T-helper 17 cell (primary cell): ENCODE results near the gene PTH1R. TPM values are rescaled to one million over a fixed set of nuclear protein-coding genes. Genes with fewer than 3 reads are reported as not detected.

Experiments
- ATAC-seq: fragments of 150-1000 bp; cut with Tn5 transposase; 2 replicates; pipeline ENCODE4 v1.10.0; 2021; ENCODE audit warnings: mild to moderate bottlenecking, moderate library complexity
- DNase-seq, 3 donors: peaks; one replicate each; pipeline versions ENCODE4 v3.0.0 to v3.0.0-alpha.2; 2020 to 2021
- H3K9me3 ChIP-seq: one replicate; pipeline ENCODE4 v1.7.0; 2013; ENCODE audit warnings: low read length, mild to moderate bottlenecking; ENCODE audit not compliant: control insufficient read depth, poor library complexity, severe bottlenecking
- H3K27ac Mint-ChIP-seq: one replicate; pipeline ENCODE4 v1.8.0; 2022; ENCODE audit warnings: mild to moderate bottlenecking, moderate library complexity, mixed read lengths
- H3K27me3 Mint-ChIP-seq: one replicate; pipeline ENCODE4 v1.8.0; 2022; ENCODE audit warnings: mixed read lengths
- H3K36me3 Mint-ChIP-seq: one replicate; pipeline ENCODE4 v1.8.0; 2022; ENCODE audit warnings: low read depth, mixed read lengths
- H3K4me1 Mint-ChIP-seq: one replicate; pipeline ENCODE4 v1.8.0; 2022; ENCODE audit warnings: mild to moderate bottlenecking, mixed read lengths
- H3K4me3 Mint-ChIP-seq: one replicate; pipeline ENCODE4 v1.8.0; 2022; ENCODE audit warnings: mild to moderate bottlenecking, moderate library complexity, mixed read lengths
- total RNA-seq, 4 donors: library from RNA in 2 of 4; stranded (reverse) in 2 of 4; gene quantifications; one replicate each; pipeline ENCODE4 v1.2.3 and lab custom pipeline; 2022 to 2026

The PTH1R gene
- total RNA-seq (not detected), total RNA-seq (lab: John Stamatoyannopoulos, UW) (0 reads per million in 2 donors)

DNA sequence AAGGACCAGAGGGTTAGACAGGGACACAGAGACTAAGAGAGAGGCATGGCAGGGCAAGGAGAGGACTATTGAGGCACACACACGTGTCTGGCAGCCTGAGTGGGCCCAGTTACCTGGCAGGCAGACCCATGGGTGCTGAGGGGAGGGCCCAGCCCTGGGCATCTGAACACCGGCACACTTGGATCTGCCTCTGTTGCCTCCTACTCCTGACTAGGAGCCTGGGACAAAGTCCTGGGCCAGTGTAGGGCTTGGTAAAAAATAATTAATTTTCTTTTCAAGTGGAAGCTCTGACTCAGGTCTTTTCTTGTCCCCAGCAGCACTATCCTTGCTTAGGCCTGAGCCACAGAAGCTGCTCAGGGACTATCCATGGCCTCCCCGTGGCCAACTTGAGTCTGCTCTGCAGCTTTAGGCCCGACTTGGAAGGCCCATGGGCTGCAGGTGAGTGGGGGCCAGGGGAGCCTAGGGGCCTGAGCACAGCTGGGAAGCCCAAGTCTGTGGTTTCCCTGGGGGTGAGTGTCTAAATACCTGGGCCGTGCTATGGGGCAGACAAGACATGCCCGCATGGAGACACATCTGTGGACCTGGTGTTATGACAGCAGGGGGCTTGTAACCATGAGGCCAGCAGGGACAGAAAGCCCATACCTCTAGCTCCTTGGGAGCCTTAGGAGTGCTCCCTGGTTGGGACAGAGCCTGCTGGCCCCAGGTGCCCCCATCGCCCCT, at the start of gene PTH1R:
TSS of gene PTH1R (plus strand) at position 316 of the 720 bp plus-strand sequence. CDS start 5,839 bp downstream, outside the sequence.
- DNase-seq (no peak), ATAC-seq (no peak)
- Mint-ChIP-seq H3K27ac (no peak within 1 kb of the TSS), H3K36me3 (peaks cover 6% of the 10 kb centered on the region), H3K4me3 (no peak within 1 kb of the TSS), H3K27me3 (peaks cover 40% of the 10 kb centered on the region), H3K4me1 (peaks cover 6% of the 10 kb centered on the region)
- H3K9me3 ChIP-seq: no peaks in the 10 kb centered on the region

- Mint-ChIP-seq H3K27me3 (peaks cover 8% of the 10 kb centered on the region), H3K27ac (no peak overlapping the region), H3K4me3 (no peak overlapping the region), H3K4me1 (peaks cover 2% of the 10 kb centered on the region), H3K36me3 (no peaks in the 10 kb centered on the region)
- DNase-seq (no peak), ATAC-seq (no peak)
- no peaks in the 10 kb centered on the region for H3K9me3 ChIP-seq
These were observed 47.8 kb upstream of the PTH1R start for GRCh38 chr3:46829699-46830208.

- no peaks in the 10 kb centered on the region for H3K9me3 ChIP-seq
- H3K4me3 Mint-ChIP-seq: no peak overlapping the region
- ATAC-seq (no peak), DNase-seq (no peak)
- H3K4me1 Mint-ChIP-seq: peaks cover 2% of the 10 kb centered on the region
- no peak overlapping the region for H3K27ac Mint-ChIP-seq
- peaks cover 12% of the 10 kb centered on the region for H3K27me3 Mint-ChIP-seq
- H3K36me3 Mint-ChIP-seq: no peaks in the 10 kb centered on the region
These were observed 46.7 kb upstream of the PTH1R start for GRCh38 chr3:46830801-46831200.

DNA sequence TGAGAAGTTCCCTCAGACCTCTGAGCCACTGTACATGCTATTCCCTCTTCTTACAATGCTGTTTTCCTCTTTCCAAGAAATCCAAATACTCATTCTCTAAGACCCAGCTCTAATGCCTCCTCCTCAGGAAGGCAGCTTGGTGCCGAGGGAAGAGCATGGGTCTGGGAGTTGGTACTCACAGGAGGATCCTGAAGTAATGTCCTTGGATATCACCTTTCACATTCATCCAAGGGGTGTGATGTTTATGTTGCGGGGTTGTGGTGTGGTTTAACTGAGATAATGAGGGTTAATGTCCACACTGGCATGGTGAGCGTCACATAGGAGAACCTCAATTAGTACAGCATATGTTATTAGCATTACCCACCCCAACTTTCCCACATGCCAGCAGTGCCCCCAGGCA, 46.2 kb upstream of the PTH1R start:
- Mint-ChIP-seq H3K4me1 (peaks cover 2% of the 10 kb centered on the region), H3K27ac (no peak overlapping the region), H3K36me3 (no peaks in the 10 kb centered on the region), H3K4me3 (no peak overlapping the region), H3K27me3 (peaks cover 12% of the 10 kb centered on the region)
- no peak for ATAC-seq
- no peaks in the 10 kb centered on the region for H3K9me3 ChIP-seq
- DNase-seq: no peak

- Mint-ChIP-seq H3K4me3 (no peak overlapping the region), H3K27me3 (peaks cover 7% of the 10 kb centered on the region)
These were observed 45.7 kb upstream of the PTH1R start for GRCh38 chr3:46831841-46832240.

DNA sequence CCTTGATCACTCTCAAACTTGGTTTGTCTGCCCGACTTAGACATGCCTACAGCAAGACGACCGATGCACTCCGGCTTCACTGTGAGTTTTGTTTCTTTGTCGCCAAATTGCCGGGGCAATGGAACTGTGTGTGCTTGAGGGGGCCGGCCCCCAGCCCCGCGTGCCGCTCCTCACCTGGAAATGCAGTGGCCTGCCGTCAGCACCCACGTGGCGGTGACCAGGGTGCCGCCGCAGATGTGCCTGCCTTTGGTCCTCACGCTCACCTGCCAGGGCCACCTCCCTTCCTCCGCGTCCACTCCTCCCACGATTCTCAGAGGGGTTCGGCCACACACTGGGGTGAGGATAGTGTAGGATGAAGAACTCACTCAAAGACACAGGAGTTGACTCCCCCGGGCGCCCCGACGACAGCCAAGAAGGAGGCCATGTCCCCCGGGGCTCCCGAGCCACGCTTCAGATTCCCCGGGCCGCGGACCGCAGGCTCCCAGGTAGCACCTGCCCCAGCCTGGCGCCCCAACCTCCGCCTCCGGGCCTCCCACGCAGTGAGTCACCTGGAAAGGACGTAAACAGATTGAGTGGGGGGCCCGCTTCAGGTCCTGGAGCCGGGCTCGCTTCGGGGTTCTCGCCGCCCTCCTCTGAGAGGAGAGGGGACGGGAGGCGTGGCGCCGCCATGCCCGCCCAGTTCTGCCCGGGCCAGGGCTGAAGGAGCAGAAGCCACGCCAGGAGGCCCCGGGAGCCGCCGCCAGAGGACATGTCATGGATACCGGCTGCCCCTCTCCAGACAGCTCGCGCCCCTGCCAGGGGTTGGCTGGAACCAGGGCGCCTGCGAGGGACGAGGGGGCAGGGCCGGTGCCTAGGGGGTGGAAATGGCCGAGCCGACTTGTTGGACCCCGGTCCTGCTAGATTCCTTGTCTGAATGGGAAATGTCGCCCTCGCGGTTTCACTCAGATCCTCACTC, 43.9 kb upstream of the PTH1R start:
- ATAC-seq (no peak), DNase-seq (no peak)
- Mint-ChIP-seq H3K27me3 (peaks cover 6% of the 10 kb centered on the region), H3K4me3 (no peak overlapping the region), H3K27ac (no peak overlapping the region), H3K4me1 (peaks cover 2% of the 10 kb centered on the region), H3K36me3 (no peaks in the 10 kb centered on the region)
- H3K9me3 ChIP-seq: peaks cover 3% of the 10 kb centered on the region

More at GRCh38 chr3:46831841-46832240, 45.7 kb upstream of the PTH1R start:
- DNase-seq (no peak), ATAC-seq (no peak)
- no peaks in the 10 kb centered on the region for H3K36me3 Mint-ChIP-seq
- no peaks in the 10 kb centered on the region for H3K9me3 ChIP-seq
- H3K27ac Mint-ChIP-seq: no peak overlapping the region
- peaks cover 2% of the 10 kb centered on the region for H3K4me1 Mint-ChIP-seq

- ATAC-seq (no peak), DNase-seq (no peak)
- H3K4me3 Mint-ChIP-seq: no peak overlapping the region
- H3K36me3 Mint-ChIP-seq: no peaks in the 10 kb centered on the region
- H3K9me3 ChIP-seq: peaks cover 3% of the 10 kb centered on the region
- H3K27me3 Mint-ChIP-seq: peaks cover 6% of the 10 kb centered on the region
- peaks cover 2% of the 10 kb centered on the region for H3K4me1 Mint-ChIP-seq
- H3K27ac Mint-ChIP-seq: peak overlapping the region; percentile 87
These were observed 42.5 kb upstream of the PTH1R start for GRCh38 chr3:46835054-46835453.

DNA sequence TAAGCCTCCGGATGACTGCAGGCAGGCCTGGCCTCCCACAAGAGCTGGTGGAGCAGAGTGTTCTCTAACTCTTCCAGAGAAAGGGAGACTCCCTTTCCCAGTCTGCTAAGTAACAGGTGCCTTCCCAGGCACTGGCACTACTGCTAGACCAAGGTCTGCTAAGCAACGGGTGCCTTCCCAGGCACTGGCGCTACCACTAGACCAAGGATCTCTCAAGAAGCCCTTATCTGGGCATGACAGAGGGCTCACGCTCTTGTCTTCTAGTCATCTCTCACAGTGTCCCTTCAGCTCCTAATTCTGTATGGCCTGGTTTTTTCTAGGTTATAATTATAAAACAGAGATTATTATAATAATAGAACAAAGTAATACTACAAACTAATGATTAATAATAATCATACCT, 42.0 kb upstream of the PTH1R start:
- H3K4me1 Mint-ChIP-seq: peaks cover 2% of the 10 kb centered on the region
- no peak overlapping the region for H3K4me3 Mint-ChIP-seq
- no peak for ATAC-seq
- no peak overlapping the region for H3K27ac Mint-ChIP-seq
- H3K27me3 Mint-ChIP-seq: peaks cover 6% of the 10 kb centered on the region
- H3K36me3 Mint-ChIP-seq: no peaks in the 10 kb centered on the region
- DNase-seq: no peak
- H3K9me3 ChIP-seq: peaks cover 3% of the 10 kb centered on the region

GRCh38 chr3:46838301-46838700, 39.2 kb upstream of the PTH1R start:
- Mint-ChIP-seq H3K27ac (no peak overlapping the region), H3K4me1 (no peaks in the 10 kb centered on the region)
- no peak for DNase-seq

DNA sequence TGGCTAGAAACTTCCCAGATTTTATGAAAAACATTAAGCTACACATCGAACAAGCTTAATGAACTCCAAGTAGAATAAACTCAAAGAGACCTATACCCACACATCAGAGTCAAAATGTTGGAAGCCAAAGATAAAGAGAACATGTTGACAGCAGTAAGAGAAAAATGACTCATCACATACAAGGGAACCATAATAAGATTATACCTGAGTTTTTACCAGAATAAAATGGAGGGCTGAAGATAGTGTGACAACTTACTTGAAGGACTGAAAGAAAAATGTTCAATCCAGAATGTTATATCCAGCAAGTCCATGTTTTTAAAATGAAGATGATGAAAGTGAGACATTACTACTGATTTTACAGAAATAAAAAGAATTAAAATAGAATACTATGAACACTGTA, 37.0 kb upstream of the PTH1R start:
- Mint-ChIP-seq H3K4me1 (no peaks in the 10 kb centered on the region), H3K27me3 (no peaks in the 10 kb centered on the region), H3K36me3 (no peaks in the 10 kb centered on the region), H3K27ac (no peak overlapping the region), H3K4me3 (no peak overlapping the region)
- DNase-seq: no peak
- peaks cover 3% of the 10 kb centered on the region for H3K9me3 ChIP-seq
- ATAC-seq: no peak

More at GRCh38 chr3:46838301-46838700, 39.2 kb upstream of the PTH1R start:
- no peak for ATAC-seq
- H3K4me3 Mint-ChIP-seq: no peak overlapping the region
- peaks cover 3% of the 10 kb centered on the region for H3K9me3 ChIP-seq
- peaks cover 6% of the 10 kb centered on the region for H3K27me3 Mint-ChIP-seq
- no peaks in the 10 kb centered on the region for H3K36me3 Mint-ChIP-seq

GRCh38 chr3:46843508-46843907, 34.0 kb upstream of the PTH1R start:
- peaks cover 8% of the 10 kb centered on the region for H3K4me1 Mint-ChIP-seq
- ATAC-seq: no peak
- DNase-seq: no peak
- no peaks in the 10 kb centered on the region for H3K27me3 Mint-ChIP-seq
- no peak overlapping the region for H3K27ac Mint-ChIP-seq
- no peak overlapping the region for H3K4me3 Mint-ChIP-seq
- H3K36me3 Mint-ChIP-seq: no peaks in the 10 kb centered on the region
- H3K9me3 ChIP-seq: no peaks in the 10 kb centered on the region

GRCh38 chr3:46844397-46844796, 33.1 kb upstream of the PTH1R start:
- H3K27ac Mint-ChIP-seq: peak overlapping the region; percentile 43
- no peaks in the 10 kb centered on the region for H3K36me3 Mint-ChIP-seq
- DNase-seq (no peak), ATAC-seq (no peak)
- no peaks in the 10 kb centered on the region for H3K27me3 Mint-ChIP-seq
- H3K4me1 Mint-ChIP-seq: peaks cover 8% of the 10 kb centered on the region
- peak overlapping the region; percentile 80 for H3K4me3 Mint-ChIP-seq
- H3K9me3 ChIP-seq: no peaks in the 10 kb centered on the region

DNA sequence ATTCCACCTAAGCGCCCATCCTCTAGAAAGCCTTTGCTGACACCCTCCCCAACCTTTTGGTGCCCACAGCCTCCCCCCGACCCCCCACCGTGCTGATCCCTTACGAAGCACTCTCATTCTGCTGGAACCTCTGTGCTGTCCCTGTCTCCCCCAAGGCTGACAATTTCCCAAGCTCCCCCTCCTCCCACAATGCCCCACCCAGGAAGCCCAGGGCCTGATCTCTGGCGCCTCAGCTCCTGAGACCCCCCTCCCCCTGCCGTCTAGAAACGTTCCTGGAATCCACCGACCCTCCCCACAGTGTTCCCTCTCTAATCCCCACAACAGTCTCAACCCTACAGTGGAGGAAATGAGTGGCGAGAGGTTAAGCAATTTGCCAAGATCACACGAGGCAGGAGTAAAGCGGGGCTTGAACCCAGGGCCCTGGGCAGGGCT, 32.6 kb upstream of the PTH1R start:
- Mint-ChIP-seq H3K27me3 (no peaks in the 10 kb centered on the region), H3K36me3 (no peaks in the 10 kb centered on the region), H3K4me3 (peak overlapping the region; percentile 80)

More for the DNA sequence above, 32.6 kb upstream of the PTH1R start:
- peak overlapping the region; percentile 43 for H3K27ac Mint-ChIP-seq
- no peaks in the 10 kb centered on the region for H3K9me3 ChIP-seq
- ATAC-seq (no peak), DNase-seq (no peak)
- H3K4me1 Mint-ChIP-seq: peaks cover 8% of the 10 kb centered on the region
